GM18508 (cell line): ENCODE measurements around the gene OR7G1.
"Not testable (repeated sequence)": the region's sequence is repeated elsewhere in the genome, so short reads cannot be mapped to it uniquely, and the experiment has no call there.

ENCODE experiments used
- ATAC-seq: cut with Tn5 transposase; IDR thresholded peaks from one replicate; pipeline ENCODE4 v1.9.1; 2021; ENCODE audit warnings: moderate number of reproducible peaks; ENCODE audit not compliant: insufficient read depth, unreplicated experiment

The OR7G1 gene

GRCh38 chr19:9086761-9087160, 28.8 kb downstream of the OR7G1 start, which contains the start of gene OR1M1:
OR1M1 (plus strand) TSS chr19:9087061; CDS start chr19:9093245, 6,184 bp downstream.
- ATAC-seq, result no peak

- ATAC-seq, result no peak
These were observed 36.9 kb downstream of the OR7G1 start for GRCh38 chr19:9078651-9079050.

GRCh38 chr19:9076901-9077300, 38.7 kb downstream of the OR7G1 start:
- ATAC-seq, result no peak

GRCh38 chr19:9075064-9075949, 40.3 kb downstream of the OR7G1 start:
- no peak for ATAC-seq

GRCh38 chr19:9073806-9074205, 41.8 kb downstream of the OR7G1 start:
- no peak for ATAC-seq

GRCh38 chr19:9071720-9072119, 43.8 kb downstream of the OR7G1 start:
- not testable (repeated sequence) for ATAC-seq

GRCh38 chr19:9070066-9070465, 45.5 kb downstream of the OR7G1 start:
- ATAC-seq, result no peak

- ATAC-seq, result no peak
These were observed 50.0 kb downstream of the OR7G1 start for GRCh38 chr19:9065457-9066014.
